ENCODE results near the gene PRKAG2. TPM values are rescaled to one million over a fixed set of nuclear protein-coding genes. Genes with fewer than 3 reads are reported as not detected.

PRKAG2 gene
- total RNA-seq, 1 donor: 42.7 TPM

DNA sequence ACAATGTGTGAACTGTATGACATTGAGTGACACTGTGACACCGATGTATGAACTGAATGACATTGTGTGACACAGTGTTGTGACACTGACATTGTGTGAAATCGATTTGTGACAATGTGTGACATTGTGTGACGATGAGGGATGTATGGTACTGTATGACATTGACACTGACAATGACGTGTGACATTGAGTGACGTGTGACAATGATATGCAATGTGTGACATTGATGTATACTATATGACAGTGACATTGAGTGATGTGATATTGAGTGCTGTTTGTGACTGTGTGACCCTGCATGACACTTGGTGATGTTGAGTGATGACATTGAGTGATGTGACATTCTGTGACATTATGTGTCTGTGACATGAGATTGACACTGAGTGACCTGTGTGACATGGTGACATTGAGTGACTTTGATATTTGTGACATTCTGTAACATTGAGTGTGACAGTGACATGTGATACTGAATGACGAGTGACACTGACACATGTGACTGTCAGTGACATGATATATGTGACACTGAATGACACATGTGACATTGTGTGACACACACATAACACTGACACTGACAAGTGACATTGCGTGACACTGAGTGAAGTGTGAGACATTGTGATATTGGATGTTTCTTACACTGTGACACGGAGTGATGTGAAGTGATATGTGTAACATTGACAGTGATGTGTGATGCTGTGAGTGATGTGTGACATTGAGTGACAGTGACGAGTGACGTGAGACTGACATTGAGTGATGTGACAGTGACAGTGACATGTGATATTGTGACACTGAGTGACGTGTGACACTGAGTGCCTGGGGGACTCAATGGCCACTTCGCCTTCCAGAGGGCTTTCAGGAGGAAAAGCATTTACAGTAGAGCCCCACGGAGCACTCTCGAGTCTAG, 167.5 kb downstream of the PRKAG2 start:
- Histone ChIP-seq H3K4me1 (ENCODE audit: insufficient read depth, low read length) (peaks cover 10% of the 10 kb centered on the region), H3K9me3 (ENCODE audit: low read depth, low read length) (no peaks in the 10 kb centered on the region), H3K4me3 (ENCODE audit: low read length) (no peak overlapping the region), H3K27me3 (ENCODE audit: insufficient read depth, low read length) (no peaks in the 10 kb centered on the region)

DNA sequence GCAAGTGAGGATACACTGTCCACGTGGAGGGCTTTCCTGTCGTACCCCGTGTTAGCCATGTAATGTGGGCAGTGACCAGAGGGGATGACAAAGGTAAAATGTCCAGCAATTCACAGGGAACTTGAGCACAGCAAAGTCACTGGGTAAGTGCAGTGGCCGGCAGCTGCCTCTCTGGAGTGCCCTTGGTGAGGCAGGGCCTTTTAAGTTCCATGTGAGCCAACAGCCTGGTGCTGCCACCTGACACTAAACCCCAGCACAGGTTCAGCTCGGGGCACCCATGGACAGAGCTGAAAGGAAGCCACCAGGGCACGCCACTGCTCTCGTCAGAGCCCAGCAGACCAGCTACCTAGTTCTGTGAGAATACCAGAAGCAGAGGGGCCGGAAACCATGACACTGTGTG, 168.3 kb downstream of the PRKAG2 start:
- H3K27me3 ChIP-seq (ENCODE audit: insufficient read depth, low read length): no peaks in the 10 kb centered on the region
- H3K4me1 ChIP-seq (ENCODE audit: insufficient read depth, low read length): peaks cover 10% of the 10 kb centered on the region
- no peak overlapping the region for H3K4me3 ChIP-seq (ENCODE audit: low read length)
- H3K9me3 ChIP-seq (ENCODE audit: low read depth, low read length): no peaks in the 10 kb centered on the region

DNA sequence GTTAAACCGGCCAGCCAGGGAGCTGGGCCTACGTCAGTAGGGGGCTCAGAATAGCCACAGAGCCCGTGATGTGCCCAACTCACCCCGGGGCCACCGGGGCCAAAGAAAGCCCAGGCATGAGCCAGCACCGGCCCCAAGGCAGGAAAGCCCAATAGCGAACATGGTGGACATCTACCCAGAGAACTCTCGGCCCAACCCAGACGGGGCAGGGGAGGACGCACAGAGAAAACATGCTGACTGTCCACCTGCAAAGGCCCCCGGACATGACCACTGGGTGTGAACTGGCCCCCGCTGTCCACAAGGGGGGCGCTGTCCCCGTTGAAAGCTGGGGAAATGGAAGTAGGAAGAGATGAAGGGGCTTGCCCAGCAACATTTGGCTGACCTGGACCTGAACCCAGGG, 169.2 kb downstream of the PRKAG2 start:
- no peak overlapping the region for H3K4me3 ChIP-seq (ENCODE audit: low read length)
- H3K4me1 ChIP-seq (ENCODE audit: insufficient read depth, low read length): peaks cover 10% of the 10 kb centered on the region

DNA sequence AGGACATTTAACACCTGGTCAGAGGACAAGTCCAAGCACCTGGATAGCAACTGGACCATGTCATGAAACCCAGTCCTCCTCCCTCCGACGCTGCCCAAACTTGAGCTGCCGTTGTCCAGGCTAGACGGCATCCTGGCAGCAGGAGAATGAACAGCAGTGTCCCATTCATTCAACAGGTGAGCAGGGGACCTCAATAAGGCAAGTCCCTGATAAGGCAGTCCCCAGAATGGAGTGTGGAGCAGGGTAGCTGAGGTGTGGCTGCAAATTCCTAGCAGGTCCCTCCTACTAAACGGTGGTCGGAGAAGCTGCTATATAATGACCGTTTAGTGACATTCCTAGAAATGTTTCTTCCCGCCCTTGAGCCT, 169.8 kb downstream of the PRKAG2 start:
- H3K4me1 ChIP-seq (ENCODE audit: insufficient read depth, low read length): peaks cover 10% of the 10 kb centered on the region
- no peaks in the 10 kb centered on the region for H3K27me3 ChIP-seq (ENCODE audit: insufficient read depth, low read length)
- no peaks in the 10 kb centered on the region for H3K9me3 ChIP-seq (ENCODE audit: low read depth, low read length)
- H3K4me3 ChIP-seq (ENCODE audit: low read length): no peak overlapping the region

More for the DNA sequence above, 169.2 kb downstream of the PRKAG2 start:
- Histone ChIP-seq H3K9me3 (ENCODE audit: low read depth, low read length) (no peaks in the 10 kb centered on the region), H3K27me3 (ENCODE audit: insufficient read depth, low read length) (no peaks in the 10 kb centered on the region)

DNA sequence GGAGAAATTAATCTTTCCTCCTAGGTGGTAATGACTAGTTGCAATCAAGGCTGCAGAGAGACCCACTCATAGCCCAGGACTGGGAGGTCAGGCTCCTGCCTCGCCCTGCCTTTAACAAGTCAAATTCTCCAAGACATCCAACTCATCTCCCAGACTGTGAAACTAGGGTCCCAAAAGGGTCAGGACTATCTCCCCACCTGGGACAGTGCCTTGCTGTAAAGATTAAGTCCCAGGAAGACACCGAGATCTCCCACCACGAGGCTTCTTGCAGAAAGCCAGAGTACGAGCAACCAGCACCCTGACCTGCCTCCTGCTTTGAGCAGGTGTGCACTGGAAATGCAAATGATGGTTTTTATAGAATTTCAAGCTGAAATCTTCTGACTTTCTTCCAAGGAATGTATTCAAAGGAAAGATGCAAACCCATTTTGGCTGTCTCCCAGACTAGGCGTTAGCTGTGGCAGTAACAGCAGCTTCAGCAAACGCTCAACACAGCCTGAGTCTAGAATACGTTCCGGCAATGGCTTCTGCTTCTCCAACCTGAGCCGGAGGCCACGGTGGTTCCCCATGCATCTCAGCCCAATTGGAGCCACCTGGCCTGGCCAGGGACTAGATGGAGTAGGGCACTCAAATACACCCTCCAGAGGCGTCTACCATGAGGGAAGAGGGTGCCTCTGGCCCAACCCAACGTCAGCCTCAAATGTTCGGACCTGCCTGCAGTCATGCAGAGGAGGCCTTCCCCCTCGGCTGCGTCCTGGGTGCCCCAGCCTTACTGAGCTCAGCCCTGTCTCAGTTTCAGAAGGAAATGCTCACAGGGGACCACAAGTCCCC, 170.4 kb downstream of the PRKAG2 start:
- no peaks in the 10 kb centered on the region for H3K9me3 ChIP-seq (ENCODE audit: low read depth, low read length)
- no peaks in the 10 kb centered on the region for H3K27me3 ChIP-seq (ENCODE audit: insufficient read depth, low read length)
- H3K4me3 ChIP-seq (ENCODE audit: low read length): no peak overlapping the region
- peaks cover 10% of the 10 kb centered on the region for H3K4me1 ChIP-seq (ENCODE audit: insufficient read depth, low read length)

DNA sequence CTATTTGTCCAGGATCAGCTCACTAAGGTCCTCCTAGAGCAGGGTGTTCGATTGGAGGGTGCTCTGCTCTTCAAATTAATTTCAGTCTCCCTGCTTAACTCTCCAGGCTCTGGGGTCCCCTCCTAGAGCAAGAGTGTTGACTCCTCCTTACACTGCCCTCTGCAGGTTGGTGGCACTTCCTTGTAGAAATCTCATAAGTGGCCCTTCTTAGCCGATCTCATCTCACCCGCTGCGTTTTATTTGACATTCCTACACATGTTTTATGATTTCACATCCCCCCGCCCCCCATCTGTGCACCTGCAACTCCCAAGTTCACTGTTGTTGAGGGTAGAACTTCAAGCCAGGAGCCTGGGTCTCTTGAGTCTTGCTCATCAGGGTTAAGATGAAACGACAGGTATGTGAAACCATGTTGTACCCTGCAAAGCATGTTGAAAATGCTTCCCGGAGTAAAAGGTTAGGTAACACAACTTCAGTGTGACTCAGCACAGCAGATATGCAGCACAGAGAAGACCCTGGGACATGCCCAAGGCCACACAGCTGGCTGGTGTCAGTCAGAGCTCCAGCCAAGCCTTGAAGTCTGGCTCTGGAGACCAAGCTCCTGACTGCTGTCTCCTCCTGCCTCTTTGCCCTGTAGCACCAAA, 171.2 kb downstream of the PRKAG2 start:
- Histone ChIP-seq H3K9me3 (ENCODE audit: low read depth, low read length) (no peaks in the 10 kb centered on the region), H3K4me1 (ENCODE audit: insufficient read depth, low read length) (peaks cover 13% of the 10 kb centered on the region), H3K27me3 (ENCODE audit: insufficient read depth, low read length) (no peaks in the 10 kb centered on the region), H3K4me3 (ENCODE audit: low read length) (no peak overlapping the region)

DNA sequence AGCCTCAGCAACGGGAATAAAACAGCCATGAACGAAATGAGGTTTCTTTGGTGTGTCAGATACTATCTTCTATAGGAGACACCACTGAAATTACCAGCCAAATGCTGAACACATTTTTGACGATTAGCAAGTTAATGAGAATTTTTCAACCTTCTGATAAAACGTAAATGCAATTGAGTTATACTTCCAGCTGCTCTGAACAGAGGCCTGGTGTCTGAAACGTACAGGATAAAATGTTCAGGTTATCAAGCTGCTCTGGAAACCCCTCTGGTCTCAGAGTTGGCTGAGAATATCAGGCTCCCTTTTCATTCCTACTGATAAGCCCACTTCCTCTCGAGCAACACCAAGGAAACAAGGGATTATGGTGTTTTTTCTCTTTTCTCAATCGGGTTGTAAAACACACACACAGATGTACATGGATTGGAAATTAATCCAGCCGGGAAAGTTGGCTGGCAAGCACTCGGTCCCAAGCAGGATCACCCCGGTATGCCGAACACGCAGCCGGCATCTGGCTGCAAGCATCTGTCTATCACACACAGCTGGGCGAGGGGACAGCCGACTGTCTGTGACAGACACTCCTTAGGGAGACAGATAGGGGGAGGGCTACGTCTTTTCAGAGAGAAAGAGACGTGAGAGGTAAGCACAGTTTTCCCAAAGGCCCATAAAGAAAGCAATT, 171.8 kb downstream of the PRKAG2 start:
- no peak overlapping the region for H3K4me3 ChIP-seq (ENCODE audit: low read length)
- peaks cover 19% of the 10 kb centered on the region for H3K4me1 ChIP-seq (ENCODE audit: insufficient read depth, low read length)
- H3K9me3 ChIP-seq (ENCODE audit: low read depth, low read length): no peaks in the 10 kb centered on the region
- H3K27me3 ChIP-seq (ENCODE audit: insufficient read depth, low read length): no peaks in the 10 kb centered on the region

DNA sequence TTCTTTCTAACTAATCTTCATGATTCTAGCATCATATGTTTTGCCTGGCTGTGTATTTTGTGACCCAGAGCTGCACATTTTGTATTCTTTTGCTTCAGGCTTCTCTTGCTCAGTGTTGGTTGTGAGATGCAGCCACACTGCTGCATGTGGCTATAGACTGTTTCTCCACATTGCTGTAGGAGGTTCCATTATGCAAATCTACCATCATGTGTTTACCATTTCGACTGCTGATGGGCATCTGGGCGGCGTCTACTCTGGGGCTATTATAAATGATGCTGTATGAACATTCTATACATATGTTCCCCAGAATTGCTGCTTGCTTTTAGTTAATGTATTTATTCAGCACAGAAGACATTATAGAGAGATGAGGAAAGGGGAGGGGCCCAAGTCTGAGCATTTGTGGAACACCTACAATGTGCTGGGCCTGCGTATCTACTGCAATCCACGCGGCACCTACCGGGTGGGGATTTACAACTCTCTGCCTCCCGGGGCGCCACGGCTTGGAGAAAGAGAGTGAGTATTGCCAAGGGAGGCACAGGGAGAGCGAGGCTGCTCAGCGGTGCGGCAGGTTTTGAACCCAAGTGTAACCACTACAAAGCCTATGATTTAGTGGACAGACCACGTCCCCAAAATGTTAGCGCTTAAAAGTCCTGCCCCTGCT, 172.5 kb downstream of the PRKAG2 start:
- Histone ChIP-seq H3K4me3 (ENCODE audit: low read length) (no peak overlapping the region), H3K9me3 (ENCODE audit: low read depth, low read length) (no peaks in the 10 kb centered on the region), H3K27me3 (ENCODE audit: insufficient read depth, low read length) (no peaks in the 10 kb centered on the region), H3K4me1 (ENCODE audit: insufficient read depth, low read length) (peaks cover 26% of the 10 kb centered on the region)

DNA sequence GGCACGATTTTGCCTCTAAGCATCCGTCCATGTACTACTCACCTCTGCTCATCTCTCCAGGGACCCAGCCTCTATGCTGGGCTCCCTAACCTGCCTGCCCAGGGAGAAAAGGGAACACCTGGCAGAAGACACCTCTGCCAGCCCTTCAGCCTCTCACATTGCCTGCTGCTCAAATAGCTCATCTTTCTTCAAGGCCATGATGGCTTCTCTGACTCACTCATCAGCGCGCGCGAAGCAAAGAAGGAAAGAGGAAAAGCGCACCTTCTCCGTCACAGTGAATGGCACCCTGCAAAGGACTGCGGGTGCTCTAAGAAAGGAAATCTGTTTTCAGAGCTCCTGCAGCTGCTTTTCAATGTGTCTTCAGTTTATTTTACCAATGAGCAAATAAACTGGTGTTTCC, 174.0 kb downstream of the PRKAG2 start:
- no peak overlapping the region for H3K4me3 ChIP-seq (ENCODE audit: low read length)
- H3K27me3 ChIP-seq (ENCODE audit: insufficient read depth, low read length): no peaks in the 10 kb centered on the region
- H3K4me1 ChIP-seq (ENCODE audit: insufficient read depth, low read length): peaks cover 27% of the 10 kb centered on the region
- H3K9me3 ChIP-seq (ENCODE audit: low read depth, low read length): no peaks in the 10 kb centered on the region

DNA sequence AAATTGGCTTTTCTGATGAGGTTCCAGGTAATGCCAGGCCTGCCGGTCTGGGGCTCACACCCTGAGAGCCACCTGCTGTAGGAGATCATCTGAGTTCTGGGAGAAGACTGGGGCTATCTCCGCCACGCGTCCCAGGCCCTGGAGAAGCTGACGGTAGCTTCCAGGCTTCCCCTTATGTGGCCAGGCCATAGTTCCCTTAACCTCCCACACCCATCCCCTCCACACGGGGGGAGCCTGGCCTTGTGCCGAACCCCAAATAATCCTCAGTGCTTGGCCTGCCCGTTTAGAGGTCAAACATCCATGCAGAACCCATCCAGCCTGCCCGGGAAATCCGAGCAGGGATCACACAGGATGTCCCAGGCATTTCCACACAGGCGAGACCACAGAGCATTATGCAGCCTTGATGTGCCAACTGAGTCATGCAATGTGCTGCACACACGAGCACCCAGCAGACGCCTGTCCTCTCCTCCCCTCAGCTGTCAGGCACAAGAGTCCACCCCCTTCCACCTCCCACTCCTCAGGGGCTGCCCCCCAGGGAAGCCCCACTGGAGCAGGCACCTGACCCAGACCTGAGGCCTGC, 176.2 kb downstream of the PRKAG2 start:
- no peak overlapping the region for H3K4me3 ChIP-seq (ENCODE audit: low read length)
- no peaks in the 10 kb centered on the region for H3K9me3 ChIP-seq (ENCODE audit: low read depth, low read length)
- no peaks in the 10 kb centered on the region for H3K27me3 ChIP-seq (ENCODE audit: insufficient read depth, low read length)
- peaks cover 18% of the 10 kb centered on the region for H3K4me1 ChIP-seq (ENCODE audit: insufficient read depth, low read length)

DNA sequence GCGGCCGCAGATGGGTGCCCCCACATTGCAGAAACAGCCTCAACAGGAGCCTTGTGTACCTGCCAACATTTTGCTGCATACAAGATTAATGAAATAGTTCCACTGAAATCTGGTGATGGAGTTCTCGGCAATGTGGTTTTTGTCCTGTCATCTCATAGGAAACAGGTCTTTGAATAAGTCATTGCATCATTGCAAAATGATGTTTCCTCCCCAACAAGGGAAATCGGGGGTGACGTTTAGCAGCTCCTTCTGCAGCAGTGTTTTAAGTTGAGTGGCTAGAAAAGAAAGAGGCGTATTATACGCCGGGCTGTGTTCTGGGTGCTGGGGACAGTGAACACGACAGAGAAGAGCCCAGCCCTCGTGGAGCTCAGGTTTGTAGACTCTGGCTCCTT, 177.0 kb downstream of the PRKAG2 start:
- H3K27me3 ChIP-seq (ENCODE audit: insufficient read depth, low read length): no peaks in the 10 kb centered on the region
- no peak overlapping the region for H3K4me3 ChIP-seq (ENCODE audit: low read length)
- H3K9me3 ChIP-seq (ENCODE audit: low read depth, low read length): no peaks in the 10 kb centered on the region
- H3K4me1 ChIP-seq (ENCODE audit: insufficient read depth, low read length): peaks cover 17% of the 10 kb centered on the region

DNA sequence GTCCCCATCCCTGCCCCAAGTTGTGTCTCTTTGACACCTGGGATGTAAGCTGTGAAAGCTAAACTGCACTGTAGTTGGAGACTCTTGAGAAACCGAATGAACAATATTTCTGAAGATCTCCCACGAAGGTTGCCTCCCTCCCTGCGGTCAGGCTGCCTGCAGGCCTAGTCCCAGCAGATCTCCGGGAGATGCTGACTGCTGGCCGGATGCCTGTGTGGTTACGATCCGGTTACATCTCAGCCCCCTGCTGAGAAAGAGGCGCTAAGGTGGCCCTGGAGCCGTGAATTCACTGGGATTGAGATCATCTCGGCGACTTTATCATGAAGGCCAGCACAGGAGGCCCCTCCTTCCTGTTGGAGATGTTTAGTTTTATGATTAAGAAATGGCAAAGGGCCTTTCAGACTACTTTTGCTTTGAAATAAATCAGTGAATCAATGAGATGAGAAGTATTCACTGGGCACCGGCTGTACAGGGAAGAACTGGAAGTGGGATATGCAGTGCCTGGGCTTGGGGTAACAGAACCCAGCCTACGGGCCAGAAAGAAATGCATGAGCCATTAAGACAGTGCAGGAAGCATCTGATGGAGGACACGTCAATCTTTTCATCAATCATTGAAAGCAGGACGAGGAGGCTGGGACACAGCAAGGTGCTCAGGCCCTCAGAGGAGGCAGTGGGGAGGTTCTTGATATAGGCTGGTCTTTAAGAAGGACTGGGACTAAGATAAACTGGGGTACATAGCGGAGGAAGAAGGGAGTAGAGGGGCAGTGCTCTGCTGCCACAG, 177.6 kb downstream of the PRKAG2 start:
- no peaks in the 10 kb centered on the region for H3K9me3 ChIP-seq (ENCODE audit: low read depth, low read length)
- H3K4me1 ChIP-seq (ENCODE audit: insufficient read depth, low read length): peaks cover 17% of the 10 kb centered on the region
- no peak overlapping the region for H3K4me3 ChIP-seq (ENCODE audit: low read length)
- no peaks in the 10 kb centered on the region for H3K27me3 ChIP-seq (ENCODE audit: insufficient read depth, low read length)

DNA sequence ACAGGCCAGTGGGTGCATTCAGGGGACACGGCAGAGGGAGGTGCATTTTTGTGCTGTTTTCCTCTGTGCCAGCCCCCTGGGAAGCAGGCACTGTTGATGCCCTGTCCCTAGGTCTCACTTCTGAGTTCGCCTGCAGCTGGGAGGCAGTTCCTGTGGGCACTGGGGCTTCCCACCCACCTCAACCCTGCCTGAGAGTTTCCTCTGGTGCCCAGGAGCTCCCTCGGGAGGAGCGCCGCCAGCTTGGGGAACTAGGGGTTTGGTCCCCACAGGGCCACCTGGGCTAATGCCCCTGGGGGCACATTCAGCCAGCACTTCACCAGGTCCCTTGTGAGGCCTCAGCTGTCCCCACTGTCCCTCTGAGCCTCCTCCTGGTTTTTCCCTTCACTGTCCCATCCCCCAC, 179.0 kb downstream of the PRKAG2 start:
- no peaks in the 10 kb centered on the region for H3K9me3 ChIP-seq (ENCODE audit: low read depth, low read length)
- H3K4me1 ChIP-seq (ENCODE audit: insufficient read depth, low read length): peaks cover 17% of the 10 kb centered on the region

More for the DNA sequence above, 179.0 kb downstream of the PRKAG2 start:
- H3K4me3 ChIP-seq (ENCODE audit: low read length): no peak overlapping the region
- no peaks in the 10 kb centered on the region for H3K27me3 ChIP-seq (ENCODE audit: insufficient read depth, low read length)

All from mononuclear cell (primary cell).